ENCODE data around the gene PLOD1.

DNA sequence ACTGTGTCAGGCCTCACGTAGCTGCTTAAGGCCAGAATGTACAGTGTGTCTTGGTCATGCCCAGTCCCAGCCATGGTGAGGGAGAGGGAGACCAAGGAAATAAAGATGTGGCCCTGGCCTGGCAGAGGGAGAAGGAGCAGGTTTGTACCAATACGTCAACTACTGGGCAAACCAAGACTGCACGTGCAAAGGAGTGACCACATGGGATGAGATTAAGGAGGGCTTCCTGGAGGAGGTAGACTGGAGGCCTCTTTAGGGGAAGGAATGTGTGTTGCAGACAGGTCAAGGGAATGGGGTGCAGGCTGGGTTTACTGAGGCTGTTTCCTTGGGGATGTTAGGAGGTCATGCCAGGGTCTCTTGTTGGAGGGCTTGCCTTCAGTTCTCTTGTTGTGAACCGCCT, 7.8 kb downstream of the PLOD1 start:
- TF ChIP-seq, protein P1, sequence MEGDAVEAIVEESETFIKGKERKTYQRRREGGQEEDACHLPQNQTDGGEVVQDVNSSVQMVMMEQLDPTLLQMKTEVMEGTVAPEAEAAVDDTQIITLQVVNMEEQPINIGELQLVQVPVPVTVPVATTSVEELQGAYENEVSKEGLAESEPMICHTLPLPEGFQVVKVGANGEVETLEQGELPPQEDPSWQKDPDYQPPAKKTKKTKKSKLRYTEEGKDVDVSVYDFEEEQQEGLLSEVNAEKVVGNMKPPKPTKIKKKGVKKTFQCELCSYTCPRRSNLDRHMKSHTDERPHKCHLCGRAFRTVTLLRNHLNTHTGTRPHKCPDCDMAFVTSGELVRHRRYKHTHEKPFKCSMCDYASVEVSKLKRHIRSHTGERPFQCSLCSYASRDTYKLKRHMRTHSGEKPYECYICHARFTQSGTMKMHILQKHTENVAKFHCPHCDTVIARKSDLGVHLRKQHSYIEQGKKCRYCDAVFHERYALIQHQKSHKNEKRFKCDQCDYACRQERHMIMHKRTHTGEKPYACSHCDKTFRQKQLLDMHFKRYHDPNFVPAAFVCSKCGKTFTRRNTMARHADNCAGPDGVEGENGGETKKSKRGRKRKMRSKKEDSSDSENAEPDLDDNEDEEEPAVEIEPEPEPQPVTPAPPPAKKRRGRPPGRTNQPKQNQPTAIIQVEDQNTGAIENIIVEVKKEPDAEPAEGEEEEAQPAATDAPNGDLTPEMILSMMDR (conservative IDR thresholded peaks at IDR 0.05 in 1 of 2, IDR thresholded peaks at IDR 0.05 in 1 of 2; ENCODE audit: extremely low read depth in 1 of 2, insufficient read depth in 1 of 2, low read depth in 1 of 2, low read length in 2 of 2): no peak
- no peak for TF ChIP-seq EZH2 (IDR thresholded peaks at IDR 0.05; ENCODE audit: borderline replicate concordance, low read length)
